Calu3 (cell line): ENCODE results near the gene OSBPL5. TPM values are rescaled to one million over a fixed set of nuclear protein-coding genes. Genes with fewer than 3 reads are reported as not detected.
"Not testable (repeated sequence)": the region's sequence is repeated elsewhere in the genome, so short reads cannot be mapped to it uniquely, and the experiment has no call there.

Source experiments
- BruUV-seq: library from RNA; stranded (reverse); fragments of 400-500 nt; replicated peaks from 2 replicates; lab custom pipeline; 2021; lab: Mats Ljungman, UMichigan
- CTCF ChIA-PET: fragments of 300-600 bp; sonication (Branson Sonifier 250); formaldehyde crosslinking; loops from one replicate; lab custom pipeline; 2022; ENCODE audit warnings: antibody characterized with exemption; lab: Charles Lee
- DNase-seq: peaks from one replicate; pipeline ENCODE4 v3.0.0; 2022
- H3K27ac Mint-ChIP-seq: one replicate; pipeline ENCODE4 v1.8.0; 2022; ENCODE audit warnings: mixed read lengths; ENCODE audit not compliant: unreplicated experiment
- H3K27me3 Mint-ChIP-seq: one replicate; pipeline ENCODE4 v1.8.0; 2022; ENCODE audit warnings: mixed read lengths; ENCODE audit not compliant: unreplicated experiment
- H3K36me3 Mint-ChIP-seq: one replicate; pipeline ENCODE4 v1.8.0; 2022; ENCODE audit warnings: mild to moderate bottlenecking, moderate library complexity, mixed read lengths; ENCODE audit not compliant: insufficient read depth, unreplicated experiment
- H3K4me1 Mint-ChIP-seq: one replicate; pipeline ENCODE4 v1.8.0; 2022; ENCODE audit warnings: mild to moderate bottlenecking, low read depth, mixed read lengths; ENCODE audit not compliant: unreplicated experiment
- H3K4me3 Mint-ChIP-seq: one replicate; pipeline ENCODE4 v1.8.0; 2022; ENCODE audit warnings: mild to moderate bottlenecking, low read depth, moderate library complexity, mixed read lengths; ENCODE audit not compliant: unreplicated experiment
- H3K9me3 Mint-ChIP-seq: one replicate; pipeline ENCODE4 v1.8.0; 2022; ENCODE audit warnings: low read depth, mixed read lengths; ENCODE audit not compliant: unreplicated experiment
- CTCF ChIP-seq: fragments of 200-600 bp; IDR thresholded peaks from one replicate; pipeline ENCODE4 v1.8.0; 2022; ENCODE audit warnings: antibody characterized with exemption; ENCODE audit not compliant: unreplicated experiment
- intact Hi-C: fragments of 100-400 bp; cut with micrococcal nuclease; formaldehyde crosslinking; loops from one replicate; pipeline ENCODE4 v1.10.0; 2022; ENCODE audit not compliant: unreplicated experiment
- total RNA-seq: library from RNA; stranded (reverse); gene quantifications from 2 replicates; pipeline ENCODE4 v1.2.3, GENCODE V29; 2022

OSBPL5 gene
- total RNA-seq, 1 experiment from 2014 or later: 7.1 TPM

- DNase-seq: no peak
- CTCF ChIA-PET: no interaction called here
- intact Hi-C loops: no loop called here
- Mint-ChIP-seq H3K4me3 (no peak overlapping the region), H3K27ac (no peak overlapping the region), H3K4me1 (no peaks in the 10 kb centered on the region), H3K27me3 (peaks cover 34% of the 10 kb centered on the region), H3K36me3 (no peaks in the 10 kb centered on the region), H3K9me3 (no peaks in the 10 kb centered on the region)
- no TSS peak for BruUV-seq
- TF ChIP-seq CTCF: no peak
Observed at GRCh38 chr11:3074912-3075589, 90.1 kb downstream of the OSBPL5 start.

- H3K4me1 Mint-ChIP-seq: no peaks in the 10 kb centered on the region
- H3K36me3 Mint-ChIP-seq: no peaks in the 10 kb centered on the region
- no peak for TF ChIP-seq CTCF
- H3K4me3 Mint-ChIP-seq: no peak overlapping the region
- no peaks in the 10 kb centered on the region for H3K9me3 Mint-ChIP-seq
- BruUV-seq: no TSS peak
- H3K27me3 Mint-ChIP-seq: peaks cover 54% of the 10 kb centered on the region
- H3K27ac Mint-ChIP-seq: no peak overlapping the region
- intact Hi-C loops: no loop called here
- CTCF ChIA-PET: interaction anchor here (0.7 kb wide), 1 partner anchor 512 kb away, joined by 6 read pairs; no protein-coding TSS in a partner anchor
- DNase-seq: no peak
Observed at GRCh38 chr11:3073029-3073435, 92.1 kb downstream of the OSBPL5 start.

GRCh38 chr11:3069425-3069824 lies 95.7 kb downstream of the OSBPL5 start:
- no peak for TF ChIP-seq CTCF
- no peak for DNase-seq
- H3K4me3 Mint-ChIP-seq: no peak overlapping the region
- no peaks in the 10 kb centered on the region for H3K36me3 Mint-ChIP-seq
- no peaks in the 10 kb centered on the region for H3K4me1 Mint-ChIP-seq
- CTCF ChIA-PET: no interaction called here
- intact Hi-C loops: no loop called here
- no peak overlapping the region for H3K27ac Mint-ChIP-seq
- no peaks in the 10 kb centered on the region for H3K9me3 Mint-ChIP-seq
- no TSS peak for BruUV-seq
- H3K27me3 Mint-ChIP-seq: peaks cover 60% of the 10 kb centered on the region

- intact Hi-C loops, H3K4me3 Mint-ChIP-seq, H3K4me1 Mint-ChIP-seq, H3K36me3 Mint-ChIP-seq, H3K9me3 Mint-ChIP-seq, BruUV-seq, DNase-seq, H3K27ac Mint-ChIP-seq: not testable (repeated sequence)
- H3K27me3 Mint-ChIP-seq: peaks cover 62% of the 10 kb centered on the region
- CTCF ChIA-PET: interaction anchor here (0.6 kb wide), 1 partner anchor 628 kb away, joined by 4 read pairs; no protein-coding TSS in a partner anchor
Observed at GRCh38 chr11:3066308-3066707, 98.8 kb downstream of the OSBPL5 start.

- H3K9me3 Mint-ChIP-seq, CTCF ChIA-PET, BruUV-seq, H3K36me3 Mint-ChIP-seq, DNase-seq, H3K27ac Mint-ChIP-seq, intact Hi-C loops, H3K4me3 Mint-ChIP-seq, H3K4me1 Mint-ChIP-seq: not testable (repeated sequence)
- peaks cover 53% of the 10 kb centered on the region for H3K27me3 Mint-ChIP-seq
Observed at GRCh38 chr11:3064709-3065108, 100.4 kb downstream of the OSBPL5 start.

- H3K27ac Mint-ChIP-seq, intact Hi-C loops, DNase-seq, BruUV-seq, H3K4me1 Mint-ChIP-seq, CTCF ChIA-PET, H3K36me3 Mint-ChIP-seq, H3K4me3 Mint-ChIP-seq, H3K9me3 Mint-ChIP-seq: not testable (repeated sequence)
- H3K27me3 Mint-ChIP-seq: peaks cover 44% of the 10 kb centered on the region
Observed at GRCh38 chr11:3063876-3064275, 101.2 kb downstream of the OSBPL5 start.

- BruUV-seq, intact Hi-C loops, CTCF ChIA-PET, H3K4me1 Mint-ChIP-seq, H3K36me3 Mint-ChIP-seq, H3K9me3 Mint-ChIP-seq, H3K4me3 Mint-ChIP-seq, H3K27ac Mint-ChIP-seq, DNase-seq: not testable (repeated sequence)
- peaks cover 40% of the 10 kb centered on the region for H3K27me3 Mint-ChIP-seq
Observed at GRCh38 chr11:3063432-3063831, 101.7 kb downstream of the OSBPL5 start.
